HCT116 (cell line): ENCODE data around the gene ARMCX5. TPM values are rescaled to one million over a fixed set of nuclear protein-coding genes. Genes with fewer than 3 reads are reported as not detected.

ENCODE experiments used
- ATAC-seq: fragments of 200-7000 bp; cut with Tn5 transposase; 2 replicates; pipeline ENCODE4 v1.9.1; 2020; ENCODE audit warnings: mild to moderate bottlenecking, moderate library complexity
- BruUV-seq: library from RNA; stranded (reverse); fragments of 400-500 nt; replicated peaks from 2 replicates; lab custom pipeline; 2021; lab: Mats Ljungman, UMichigan
- CTCF ChIA-PET: fragments of 300-600 bp; sonication (Branson Sonifier 250); formaldehyde crosslinking; loops from one replicate; lab custom pipeline; 2021; ENCODE audit warnings: antibody characterized with exemption; lab: Charles Lee
- POLR2A ChIA-PET: fragments of 300-600, 350-600 bp; sonication (Branson Sonifier 250); formaldehyde crosslinking; loops from one replicate; lab custom pipeline; 2021; ENCODE audit warnings: antibody characterized with exemption; lab: Charles Lee
- RAD21 ChIA-PET, 2 experiments: fragments of 300-600 bp; sonication (Branson Sonifier 250); formaldehyde crosslinking; loops; one replicate each; lab custom pipeline; 2023; ENCODE audit warnings: low total read pairs in 2 of 2; ENCODE audit not compliant: uncharacterized antibody in 2 of 2, unreplicated experiment in 2 of 2, low non-redundant PET in 1 of 2; lab: Charles Lee
- DNase-seq: peaks from one replicate; pipeline ENCODE4 v3.0.0-alpha.2; 2010; ENCODE audit warnings: low read depth, low spot score
- H2AFZ ChIP-seq: fragments of 200-600 bp; shearing (Covaris generic), sonication (generic); 2 replicates; pipeline ENCODE4 v1.6.1; 2017; ENCODE audit warnings: low read depth, mixed run types, mixed read lengths, antibody characterized with exemption, low read length; ENCODE audit not compliant: poor library complexity, severe bottlenecking
- H3K27ac ChIP-seq: 2 replicates; pipeline ENCODE4 v1.5.1; 2012; ENCODE audit warnings: low read depth, low read length
- H3K27me3 ChIP-seq: fragments of 200-600 bp; sonication (generic); 2 replicates; pipeline ENCODE4 v1.6.1; 2016; ENCODE audit warnings: mixed run types, low read length, mixed read lengths; ENCODE audit not compliant: insufficient read depth
- H3K36me3 ChIP-seq, 2 experiments: fragments of 200-500 bp in 1 of 2; fragments of 200-600 bp in 1 of 2; sonication (Bioruptor generic) in 1 of 2; sonication (generic) in 1 of 2; 2 replicates each; pipeline versions ENCODE4 v1.5.1 to v1.6.1; 2014 to 2016; ENCODE audit warnings: low read length in 2 of 2, inconsistent platforms in 1 of 2, mixed read lengths in 1 of 2, mixed run types in 1 of 2; ENCODE audit not compliant: insufficient read depth in 2 of 2, control insufficient read depth in 1 of 2
- H3K4me1 ChIP-seq, 2 experiments: fragments of 200-600 bp in 1 of 2; sonication (generic) in 1 of 2; 2 replicates each; pipeline versions ENCODE4 v1.5.1 to v1.6.1; 2012 to 2017; ENCODE audit warnings: low read length in 2 of 2, inconsistent platforms in 1 of 2, mild to moderate bottlenecking in 1 of 2, mixed read lengths in 1 of 2, mixed run types in 1 of 2, moderate library complexity in 1 of 2; ENCODE audit not compliant: insufficient read depth in 2 of 2, control insufficient read depth in 1 of 2
- H3K4me2 ChIP-seq: fragments of 200-600 bp; sonication (generic); 2 replicates; pipeline ENCODE4 v1.6.1; 2017; ENCODE audit warnings: mixed run types, low read length, mixed read lengths
- H3K4me3 ChIP-seq, 2 experiments: fragments of 200-600 bp in 1 of 2; sonication (generic) in 1 of 2; replicated peaks in 1 of 2; 2 replicates each; pipeline ENCODE4 v1.5.1; 2011 to 2016; ENCODE audit warnings: low read length in 2 of 2, control low read depth in 1 of 2, low read depth in 1 of 2, mild to moderate bottlenecking in 1 of 2, mixed read lengths in 1 of 2, mixed run types in 1 of 2
- H3K79me2 ChIP-seq: fragments of 200-600 bp; sonication (generic); 2 replicates; pipeline ENCODE4 v1.6.1; 2017; ENCODE audit warnings: mild to moderate bottlenecking, mixed run types, low read length, moderate library complexity, mixed read lengths; ENCODE audit not compliant: insufficient read depth
- H3K9ac ChIP-seq: fragments of 200-600 bp; sonication (generic); 2 replicates; pipeline ENCODE4 v1.6.1; 2016; ENCODE audit warnings: low read length, mixed read lengths
- H3K9me2 ChIP-seq: fragments of 200-600 bp; sonication (generic), shearing (Covaris generic); 2 replicates; pipeline ENCODE4 v1.6.1; 2017; ENCODE audit warnings: mixed run types, mild to moderate bottlenecking, moderate library complexity; ENCODE audit not compliant: insufficient read depth
- H3K9me3 ChIP-seq, 2 experiments: fragments of 200-500 bp in 1 of 2; fragments of 200-600 bp in 1 of 2; sonication (Bioruptor generic) in 1 of 2; sonication (generic) in 1 of 2; 2 replicates each; pipeline ENCODE4 v1.6.1; 2014 to 2017; ENCODE audit warnings: low read length in 2 of 2, mixed read lengths in 2 of 2, inconsistent platforms in 1 of 2, low read depth in 1 of 2, mild to moderate bottlenecking in 1 of 2, mixed run types in 1 of 2, moderate library complexity in 1 of 2; ENCODE audit not compliant: control insufficient read depth in 1 of 2, insufficient read depth in 1 of 2
- H4K20me1 ChIP-seq: fragments of 200-600 bp; sonication (generic), shearing (Covaris generic); 2 replicates; pipeline ENCODE4 v1.6.1; 2017; ENCODE audit warnings: mixed run types, mild to moderate bottlenecking, moderate library complexity; ENCODE audit not compliant: insufficient read depth
- ATF3 ChIP-seq: IDR thresholded peaks from 2 replicates; pipeline ENCODE4 v1.6.1; 2012
- CBX3 ChIP-seq: IDR thresholded peaks from 2 replicates; pipeline ENCODE4 v1.6.1; 2012; ENCODE audit warnings: low read depth
- CTCF ChIP-seq, 3 experiments: fragments of 200-600 bp in 1 of 3; sonication (generic) in 1 of 3; IDR thresholded peaks in 2 of 3; conservative IDR thresholded peaks in 1 of 3; 2 replicates each; pipeline ENCODE4 v1.5.1; 2012 to 2017; ENCODE audit warnings: low read depth in 2 of 3, low read length in 2 of 3, antibody characterized with exemption in 1 of 3, borderline replicate concordance in 1 of 3, control low read depth in 1 of 3, mild to moderate bottlenecking in 1 of 3, mixed read lengths in 1 of 3, mixed run types in 1 of 3, moderate library complexity in 1 of 3; ENCODE audit not compliant: insufficient read depth in 1 of 3
- EGR1 ChIP-seq: IDR thresholded peaks from 2 replicates; pipeline ENCODE4 v1.6.1; 2012; ENCODE audit warnings: low read depth
- ELF1 ChIP-seq: IDR thresholded peaks from 2 replicates; pipeline ENCODE4 v1.6.1; 2012; ENCODE audit warnings: low read depth, borderline replicate concordance
- EZH2phosphoT487 ChIP-seq: fragments of 200-600 bp; IDR thresholded peaks from 2 replicates; pipeline ENCODE4 v1.6.1; 2018; ENCODE audit warnings: antibody characterized with exemption, borderline replicate concordance
- JUND ChIP-seq: IDR thresholded peaks from 2 replicates; pipeline ENCODE4 v1.6.1; 2012
- POLR2A ChIP-seq: IDR thresholded peaks from 2 replicates; pipeline ENCODE4 v1.7.0; 2011; ENCODE audit warnings: borderline replicate concordance; ENCODE audit not compliant: insufficient read depth, insufficient read length; ENCODE audit errors: extremely low read depth
- SIN3A ChIP-seq: IDR thresholded peaks from 2 replicates; pipeline ENCODE4 v1.6.1; 2012; ENCODE audit warnings: low read depth
- SP1 ChIP-seq: IDR thresholded peaks from 2 replicates; pipeline ENCODE4 v1.6.1; 2012; ENCODE audit warnings: low read depth
- SRF ChIP-seq: IDR thresholded peaks from 2 replicates; pipeline ENCODE4 v1.6.1; 2012; ENCODE audit warnings: low read depth
- YY1 ChIP-seq: IDR thresholded peaks from 2 replicates; pipeline ENCODE4 v1.6.1; 2011; ENCODE audit warnings: low read length, low read depth, moderate library complexity, mild to moderate bottlenecking; ENCODE audit not compliant: insufficient replicate concordance; ENCODE audit errors: extremely low read depth
- ZFX ChIP-seq: fragments of 450-650 bp; IDR thresholded peaks from 2 replicates; pipeline ENCODE4 v1.6.1; 2017
- intact Hi-C: fragments of 100-400 bp; cut with micrococcal nuclease; formaldehyde crosslinking; loops from 2 replicates; pipeline ENCODE4 v1.10.0; 2022
- total RNA-seq: library from RNA; stranded (reverse); gene quantifications from one replicate; pipeline ENCODE4 v1.2.1, GENCODE V29; 2021; ENCODE audit not compliant: unreplicated experiment
- TF ChIP-seq, protein P1 (sequence below): IDR thresholded peaks from 2 replicates; pipeline ENCODE4 v1.6.1; 2011; ENCODE audit warnings: mild to moderate bottlenecking, low read length, moderate library complexity; ENCODE audit not compliant: insufficient replicate concordance; ENCODE audit errors: extremely low read depth

The ARMCX5 gene
- total RNA-seq, 1 experiment from 2014 or later, result 11.7 TPM

- Histone ChIP-seq H3K27ac (no peak overlapping the region), H3K9me2 (no peaks in the 10 kb centered on the region), H3K79me2 (peaks cover 22% of the 10 kb centered on the region), H3K27me3 (no peaks in the 10 kb centered on the region), H3K9ac (no peak overlapping the region), H4K20me1 (no peaks in the 10 kb centered on the region), H3K4me1 (no peaks in the 10 kb centered on the region), H3K36me3 (no peaks in the 10 kb centered on the region), H3K4me2 (no peak overlapping the region), H3K9me3 (no peaks in the 10 kb centered on the region), H2AFZ (no peak overlapping the region), H3K4me3 (no peak overlapping the region)
- intact Hi-C loops, result no loop called here
- no TSS peak for BruUV-seq
- no peak for TF ChIP-seq EZH2phosphoT487
- no peak for TF ChIP-seq JUND
- no peak for TF ChIP-seq ZFX
- no peak for TF ChIP-seq CBX3
- TF ChIP-seq SRF, result no peak
- DNase-seq (no peak), ATAC-seq (no peak)
- ChIA-PET RAD21 (no interaction called here), CTCF (no interaction called here), POLR2A (no interaction called here)
These were observed 11.6 kb downstream of the ARMCX5 start for GRCh38 chrX:102610905-102611304.

- CTCF ChIA-PET, result no interaction called here
- Histone ChIP-seq H3K9me2 (no peaks in the 10 kb centered on the region), H4K20me1 (no peaks in the 10 kb centered on the region), H3K36me3 (no peaks in the 10 kb centered on the region), H3K27me3 (no peaks in the 10 kb centered on the region), H3K4me2 (no peak overlapping the region), H3K9me3 (no peaks in the 10 kb centered on the region), H3K9ac (no peak overlapping the region), H3K4me3 (no peak overlapping the region), H3K79me2 (no peaks in the 10 kb centered on the region), H3K4me1 (no peaks in the 10 kb centered on the region), H2AFZ (no peak overlapping the region), H3K27ac (no peak overlapping the region)
- RAD21 ChIA-PET, result no interaction called here
- no TSS peak for BruUV-seq
- intact Hi-C loops, result no loop called here
- TF ChIP-seq EGR1, result no peak
- no peak for TF ChIP-seq CTCF (IDR thresholded peaks at IDR 0.05 in 2 of 3, conservative IDR thresholded peaks at IDR 0.05 in 1 of 3; ENCODE audit: borderline replicate concordance in 1 of 3, insufficient read depth in 1 of 3, low read depth in 2 of 3, low read length in 2 of 3)
- TF ChIP-seq SIN3A, result no peak
- TF ChIP-seq YY1, result no peak
- no peak for TF ChIP-seq ZFX
- no peak for TF ChIP-seq EZH2phosphoT487
- TF ChIP-seq POLR2A, result no peak
- TF ChIP-seq SP1, result no peak
- TF ChIP-seq ATF3, result no peak
- TF ChIP-seq, protein P1, sequence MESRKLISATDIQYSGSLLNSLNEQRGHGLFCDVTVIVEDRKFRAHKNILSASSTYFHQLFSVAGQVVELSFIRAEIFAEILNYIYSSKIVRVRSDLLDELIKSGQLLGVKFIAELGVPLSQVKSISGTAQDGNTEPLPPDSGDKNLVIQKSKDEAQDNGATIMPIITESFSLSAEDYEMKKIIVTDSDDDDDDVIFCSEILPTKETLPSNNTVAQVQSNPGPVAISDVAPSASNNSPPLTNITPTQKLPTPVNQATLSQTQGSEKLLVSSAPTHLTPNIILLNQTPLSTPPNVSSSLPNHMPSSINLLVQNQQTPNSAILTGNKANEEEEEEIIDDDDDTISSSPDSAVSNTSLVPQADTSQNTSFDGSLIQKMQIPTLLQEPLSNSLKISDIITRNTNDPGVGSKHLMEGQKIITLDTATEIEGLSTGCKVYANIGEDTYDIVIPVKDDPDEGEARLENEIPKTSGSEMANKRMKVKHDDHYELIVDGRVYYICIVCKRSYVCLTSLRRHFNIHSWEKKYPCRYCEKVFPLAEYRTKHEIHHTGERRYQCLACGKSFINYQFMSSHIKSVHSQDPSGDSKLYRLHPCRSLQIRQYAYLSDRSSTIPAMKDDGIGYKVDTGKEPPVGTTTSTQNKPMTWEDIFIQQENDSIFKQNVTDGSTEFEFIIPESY, result no peak
- TF ChIP-seq CBX3, result no peak
- no peak for TF ChIP-seq ELF1
- ATAC-seq (no peak), DNase-seq (no peak)
- POLR2A ChIA-PET, result no interaction called here
These were observed 24.8 kb downstream of the ARMCX5 start for GRCh38 chrX:102624105-102624504.
